ENCODE results near the gene PLXND1.

DNA sequence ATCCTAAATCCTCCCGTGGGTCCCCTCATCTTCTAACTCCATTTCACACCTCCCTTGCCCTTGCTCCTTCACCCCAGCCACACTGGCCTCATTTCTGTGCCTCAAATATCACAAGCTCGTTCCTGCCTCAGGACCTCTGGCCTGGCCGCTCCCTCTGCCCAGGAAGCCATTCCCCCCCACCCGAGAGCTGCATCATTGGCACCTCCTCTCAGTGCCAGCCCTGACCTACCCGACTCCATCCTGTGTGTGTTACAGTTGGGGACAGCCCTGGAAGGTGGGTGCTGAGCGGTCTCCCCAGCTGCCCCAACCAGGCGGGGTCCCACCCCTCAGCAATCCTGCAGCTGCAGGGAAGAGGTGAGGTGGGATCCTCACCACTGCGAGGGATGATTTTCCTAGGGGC is 14.5 kb downstream of the PLXND1 start:
- TF ChIP-seq POLR2A (IDR thresholded peaks at IDR 0.05) (no peak), EP300 (IDR thresholded peaks at IDR 0.05) (no peak)
- TF ChIP-seq, protein P1, sequence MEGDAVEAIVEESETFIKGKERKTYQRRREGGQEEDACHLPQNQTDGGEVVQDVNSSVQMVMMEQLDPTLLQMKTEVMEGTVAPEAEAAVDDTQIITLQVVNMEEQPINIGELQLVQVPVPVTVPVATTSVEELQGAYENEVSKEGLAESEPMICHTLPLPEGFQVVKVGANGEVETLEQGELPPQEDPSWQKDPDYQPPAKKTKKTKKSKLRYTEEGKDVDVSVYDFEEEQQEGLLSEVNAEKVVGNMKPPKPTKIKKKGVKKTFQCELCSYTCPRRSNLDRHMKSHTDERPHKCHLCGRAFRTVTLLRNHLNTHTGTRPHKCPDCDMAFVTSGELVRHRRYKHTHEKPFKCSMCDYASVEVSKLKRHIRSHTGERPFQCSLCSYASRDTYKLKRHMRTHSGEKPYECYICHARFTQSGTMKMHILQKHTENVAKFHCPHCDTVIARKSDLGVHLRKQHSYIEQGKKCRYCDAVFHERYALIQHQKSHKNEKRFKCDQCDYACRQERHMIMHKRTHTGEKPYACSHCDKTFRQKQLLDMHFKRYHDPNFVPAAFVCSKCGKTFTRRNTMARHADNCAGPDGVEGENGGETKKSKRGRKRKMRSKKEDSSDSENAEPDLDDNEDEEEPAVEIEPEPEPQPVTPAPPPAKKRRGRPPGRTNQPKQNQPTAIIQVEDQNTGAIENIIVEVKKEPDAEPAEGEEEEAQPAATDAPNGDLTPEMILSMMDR (IDR thresholded peaks at IDR 0.05): no peak

Data from tibial nerve (tissue), 4 donors.